Natural killer cell (primary cell): ENCODE data around the gene CCDC9. TPM values are rescaled to one million over a fixed set of nuclear protein-coding genes. Genes with fewer than 3 reads are reported as not detected.
A peak's percentile ranks its signal among the peaks of the same experiment; 100 is the strongest.

Source experiments
- ATAC-seq, 3 donors: fragments of 150-1000 bp in 2 of 3; fragments of 200-7000 bp in 1 of 3; cut with Tn5 transposase; 1 replicate in 1 of 3; 2 replicates in 2 of 3; pipeline ENCODE4 v1.10.0; 2021; ENCODE audit warnings: mild to moderate bottlenecking in 2 of 3, moderate library complexity in 2 of 3
- DNase-seq, 2 donors: peaks; one replicate each; pipeline versions ENCODE4 v3.0.0 to v3.0.0-alpha.2; 2013 to 2021; ENCODE audit warnings: mixed read lengths in 1 of 2
- H3K27ac ChIP-seq: one replicate; pipeline ENCODE4 v1.5.1; 2013; ENCODE audit warnings: mild to moderate bottlenecking, low read length
- H3K27me3 ChIP-seq: one replicate; pipeline ENCODE4 v1.6.1; 2013; ENCODE audit warnings: low read length; ENCODE audit not compliant: control insufficient read depth, insufficient read depth
- H3K36me3 ChIP-seq: one replicate; pipeline ENCODE4 v1.6.1; 2013; ENCODE audit warnings: low read length; ENCODE audit not compliant: control insufficient read depth, insufficient read depth
- H3K4me1 ChIP-seq: one replicate; pipeline ENCODE4 v1.6.1; 2013; ENCODE audit warnings: low read length; ENCODE audit not compliant: control insufficient read depth, insufficient read depth
- H3K4me3 ChIP-seq: one replicate; pipeline ENCODE4 v1.5.1; 2013; ENCODE audit warnings: low read length
- H3K9me3 ChIP-seq: one replicate; pipeline ENCODE4 v1.6.1; 2013; ENCODE audit warnings: low read length; ENCODE audit not compliant: control insufficient read depth, insufficient read depth
- H3K27ac Mint-ChIP-seq, 2 donors: one replicate each; pipeline ENCODE4 v1.8.0; 2022; ENCODE audit warnings: mild to moderate bottlenecking in 2 of 2, mixed read lengths in 2 of 2, moderate library complexity in 1 of 2
- H3K27me3 Mint-ChIP-seq, 2 donors: one replicate each; pipeline ENCODE4 v1.8.0; 2022; ENCODE audit warnings: low read depth in 2 of 2, mixed read lengths in 2 of 2
- H3K36me3 Mint-ChIP-seq: one replicate; pipeline ENCODE4 v1.8.0; 2022; ENCODE audit warnings: mixed read lengths
- H3K4me1 Mint-ChIP-seq, 2 donors: one replicate each; pipeline ENCODE4 v1.8.0; 2022; ENCODE audit warnings: mixed read lengths in 2 of 2
- H3K4me3 Mint-ChIP-seq: one replicate; pipeline ENCODE4 v1.8.0; 2022; ENCODE audit warnings: mild to moderate bottlenecking, moderate library complexity, mixed read lengths
- H3K9me3 Mint-ChIP-seq, 2 donors: one replicate each; pipeline ENCODE4 v1.8.0; 2022; ENCODE audit warnings: mixed read lengths in 2 of 2
- CTCF ChIP-seq: fragments of 200-600 bp; IDR thresholded peaks from one replicate; pipeline ENCODE4 v1.8.0; 2022; ENCODE audit warnings: antibody characterized with exemption
- WGBS: methylation state at CpG from one replicate; pipeline ENCODE4 v1.1.7; 2013; ENCODE audit warnings: missing lambda C conversion rate; ENCODE audit not compliant: insufficient coverage; 5-methylcytosine and 5-hydroxymethylcytosine counted together
- intact Hi-C: fragments of 100-400 bp; cut with micrococcal nuclease; formaldehyde crosslinking; loops from one replicate; pipeline ENCODE4 v1.14.2; 2022
- total RNA-seq, 4 donors: library from RNA; stranded (reverse); fragments of 120-200 nt in 1 of 4; gene quantifications; one replicate each; pipeline versions ENCODE4 v1.2.3 to v1.2.4, GENCODE V29; 2013 to 2022

Gene CCDC9
- total RNA-seq, 3 donors from 2014 or later (not counting 1 experiment from before 2014, with no cell fraction given): 49.6 to 55.8 (median 55.4) TPM

GRCh38 chr19:47269596-47269995 lies 13.3 kb downstream of the CCDC9 start:
- H3K27ac ChIP-seq: no peak overlapping the region
- DNase-seq (no peak), ATAC-seq (no peak)
- no peaks in the 10 kb centered on the region for H3K27me3 ChIP-seq
- intact Hi-C loops: no loop called here
- H3K4me3 ChIP-seq: no peak overlapping the region
- no peak for TF ChIP-seq CTCF
- H3K4me1 ChIP-seq: peaks cover 12% of the 10 kb centered on the region
- peaks cover 29% of the 10 kb centered on the region for H3K36me3 ChIP-seq
- H3K4me1 Mint-ChIP-seq: peaks cover 7 to 23% of the 10 kb centered on the region in 2 donors
- no peaks in the 10 kb centered on the region for H3K36me3 Mint-ChIP-seq
- H3K27ac Mint-ChIP-seq: peak overlapping the region in 1 of 2 donors; percentile 63
- H3K4me3 Mint-ChIP-seq: peak overlapping the region; percentile 28
- H3K9me3 Mint-ChIP-seq: no peaks in the 10 kb centered on the region
- no peaks in the 10 kb centered on the region for H3K9me3 ChIP-seq
- WGBS: 96% methylated on average over 7 of the region's 7 CpGs
- H3K27me3 Mint-ChIP-seq: no peaks in the 10 kb centered on the region

GRCh38 chr19:47270408-47270807 lies 14.1 kb downstream of the CCDC9 start:
- Mint-ChIP-seq H3K27me3 (no peaks in the 10 kb centered on the region), H3K36me3 (no peaks in the 10 kb centered on the region)

GRCh38 chr19:47271949-47272348 lies 15.6 kb downstream of the CCDC9 start:
- Mint-ChIP-seq H3K4me3 (peak overlapping the region; percentile 95), H3K4me1 (peaks cover 14 to 33% of the 10 kb centered on the region in 2 donors), H3K36me3 (no peaks in the 10 kb centered on the region), H3K9me3 (no peaks in the 10 kb centered on the region), H3K27me3 (no peaks in the 10 kb centered on the region), H3K27ac (peak overlapping the region; percentile 93 to 96)
- WGBS: 73% methylated on average over 5 of the region's 6 CpGs
- Histone ChIP-seq H3K9me3 (no peaks in the 10 kb centered on the region), H3K4me3 (no peak overlapping the region), H3K36me3 (peaks cover 24% of the 10 kb centered on the region), H3K27ac (no peak overlapping the region), H3K4me1 (peaks cover 23% of the 10 kb centered on the region), H3K27me3 (no peaks in the 10 kb centered on the region)
- intact Hi-C loops: loop anchor here (5.0 to 10.0 kb wide), 2 partner anchors 45 to 417 kb away; partner anchors contain the start of gene AP2S1
- no peak for ATAC-seq
- TF ChIP-seq CTCF: no peak
- no peak for DNase-seq

More at GRCh38 chr19:47270408-47270807, 14.1 kb downstream of the CCDC9 start:
- peaks cover 9 to 26% of the 10 kb centered on the region in 2 donors for H3K4me1 Mint-ChIP-seq
- no peaks in the 10 kb centered on the region for H3K9me3 ChIP-seq
- H3K9me3 Mint-ChIP-seq: no peaks in the 10 kb centered on the region
- no peak for DNase-seq
- peaks cover 27% of the 10 kb centered on the region for H3K36me3 ChIP-seq
- WGBS: 96% methylated on average over 10 of the region's 10 CpGs
- H3K4me3 Mint-ChIP-seq: no peak overlapping the region
- no peak for ATAC-seq
- H3K4me1 ChIP-seq: peaks cover 16% of the 10 kb centered on the region
- H3K27me3 ChIP-seq: no peaks in the 10 kb centered on the region
- no peak overlapping the region for H3K4me3 ChIP-seq
- intact Hi-C loops: loop anchor here (5.0 to 10.0 kb wide), 2 partner anchors 43 to 416 kb away; partner anchors contain the start of gene AP2S1
- H3K27ac Mint-ChIP-seq: no peak overlapping the region
- TF ChIP-seq CTCF: no peak
- H3K27ac ChIP-seq: no peak overlapping the region
